ENCODE data around the gene KCND2. TPM values are rescaled to one million over a fixed set of nuclear protein-coding genes. Genes with fewer than 3 reads are reported as not detected.

KCND2 gene
- polyA plus RNA-seq, 2 of the 4 experiments (the other 2 are of a cell fraction) = 0.01 TPM; not detected in 1

DNA sequence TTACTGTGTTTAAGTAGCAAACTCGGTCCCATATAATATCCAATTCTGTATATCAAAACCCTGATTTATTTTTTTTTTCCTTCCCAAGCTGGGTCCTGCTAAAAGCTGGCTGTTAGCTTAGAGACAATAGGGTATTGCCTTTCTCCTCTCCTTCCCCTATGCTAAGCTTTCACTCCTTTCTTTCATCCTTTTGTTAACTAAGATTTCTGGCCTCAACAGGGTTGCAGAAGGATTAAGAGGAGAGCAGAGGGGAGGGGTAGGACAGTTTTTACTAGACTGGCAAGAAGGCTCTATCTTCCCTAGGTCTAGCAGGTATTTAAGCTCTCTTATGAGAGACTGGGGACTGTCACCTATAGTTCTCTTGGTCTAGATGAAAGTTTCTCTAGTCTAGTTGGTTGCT is 229.2 kb downstream of the KCND2 start:
- ChIA-PET POLR2A (no interaction called here), CTCF (no interaction called here)
- Histone ChIP-seq H3K4me3 (no peak overlapping the region), H3K27ac (no peak overlapping the region), H3K4me2 (no peak overlapping the region), H3K9me3 (no peaks in the 10 kb centered on the region), H3K4me1 (no peaks in the 10 kb centered on the region)
- 0% methylated on average over 1 of the region's 1 CpG for WGBS (ENCODE audit: missing lambda C conversion rate)
- FAIRE-seq (no peak), DNase-seq (ENCODE audit: low read depth in 1 of 2, low spot score in 1 of 2) (no peak), ATAC-seq (no peak)
- no peak for TF ChIP-seq NR3C1 (IDR thresholded peaks at IDR 0.05)
- no peak for TF ChIP-seq RCOR1 (IDR thresholded peaks at IDR 0.05; ENCODE audit: low read depth, low read length)
- no peak for TF ChIP-seq HOXB13 (CRISPR knock-in tag; IDR thresholded peaks at IDR 0.05; ENCODE audit: low read depth)
- no peak for TF ChIP-seq POLR2AphosphoS2 (conservative IDR thresholded peaks at IDR 0.05; ENCODE audit: low read length)
- TF ChIP-seq REST (IDR thresholded peaks at IDR 0.05) = no peak
- no peak for TF ChIP-seq PHF8 (IDR thresholded peaks at IDR 0.05; ENCODE audit: borderline replicate concordance, low read depth)
- TF ChIP-seq CBX2 (IDR thresholded peaks at IDR 0.05; ENCODE audit: borderline replicate concordance, low read depth) = no peak
- TF ChIP-seq NPAS2 (CRISPR knock-in tag; IDR thresholded peaks at IDR 0.05; ENCODE audit: borderline replicate concordance) = no peak
- no peak for TF ChIP-seq RFX5 (IDR thresholded peaks at IDR 0.05)
- TF ChIP-seq RARB (CRISPR knock-in tag; IDR thresholded peaks at IDR 0.05) = no peak
- no peak for TF ChIP-seq EHMT2 (IDR thresholded peaks at IDR 0.05; ENCODE audit: low read depth)
- TF ChIP-seq HEYL (CRISPR knock-in tag; IDR thresholded peaks at IDR 0.05) = no peak
- TF ChIP-seq CHD2 (IDR thresholded peaks at IDR 0.05; ENCODE audit: low read length, partially characterized antibody) = no peak
- no peak for TF ChIP-seq BCL3 (IDR thresholded peaks at IDR 0.05)
- TF ChIP-seq NFE2L2 (conservative IDR thresholded peaks at IDR 0.05; ENCODE audit: low read length) = no peak
- TF ChIP-seq FOSB (CRISPR knock-in tag; IDR thresholded peaks at IDR 0.05) = no peak
- TF ChIP-seq MAZ (IDR thresholded peaks at IDR 0.05; ENCODE audit: borderline replicate concordance, low read depth, low read length) = no peak
- no peak for TF ChIP-seq KDM1A (IDR thresholded peaks at IDR 0.05; ENCODE audit: low read depth)
- no peak for TF ChIP-seq SREBF2 (IDR thresholded peaks at IDR 0.05)

GRCh38 chr7:120502825-120503224 is 229.8 kb downstream of the KCND2 start:
- TF ChIP-seq, protein P1, sequence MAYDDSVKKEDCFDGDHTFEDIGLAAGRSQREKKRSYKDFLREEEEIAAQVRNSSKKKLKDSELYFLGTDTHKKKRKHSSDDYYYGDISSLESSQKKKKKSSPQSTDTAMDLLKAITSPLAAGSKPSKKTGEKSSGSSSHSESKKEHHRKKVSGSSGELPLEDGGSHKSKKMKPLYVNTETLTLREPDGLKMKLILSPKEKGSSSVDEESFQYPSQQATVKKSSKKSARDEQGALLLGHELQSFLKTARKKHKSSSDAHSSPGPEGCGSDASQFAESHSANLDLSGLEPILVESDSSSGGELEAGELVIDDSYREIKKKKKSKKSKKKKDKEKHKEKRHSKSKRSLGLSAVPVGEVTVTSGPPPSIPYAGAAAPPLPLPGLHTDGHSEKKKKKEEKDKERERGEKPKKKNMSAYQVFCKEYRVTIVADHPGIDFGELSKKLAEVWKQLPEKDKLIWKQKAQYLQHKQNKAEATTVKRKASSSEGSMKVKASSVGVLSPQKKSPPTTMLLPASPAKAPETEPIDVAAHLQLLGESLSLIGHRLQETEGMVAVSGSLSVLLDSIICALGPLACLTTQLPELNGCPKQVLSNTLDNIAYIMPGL (CRISPR knock-in tag; IDR thresholded peaks at IDR 0.05; ENCODE audit: borderline replicate concordance) = no peak
- 13% methylated on average over 1 of the region's 1 CpG for WGBS (ENCODE audit: missing lambda C conversion rate)
- DNase-seq (ENCODE audit: low read depth in 1 of 2, low spot score in 1 of 2) = no peak
- ChIA-PET POLR2A (no interaction called here), CTCF (no interaction called here)
- H3K27ac ChIP-seq = no peak overlapping the region
- no peaks in the 10 kb centered on the region for H3K9me3 ChIP-seq
- H3K4me3 ChIP-seq = no peak overlapping the region
- no peak for FAIRE-seq
- no peak for ATAC-seq
- no peak overlapping the region for H3K4me2 ChIP-seq
- no peaks in the 10 kb centered on the region for H3K4me1 ChIP-seq
